B cell (primary cell): ENCODE results near the gene HES1. TPM values are rescaled to one million over a fixed set of nuclear protein-coding genes. Genes with fewer than 3 reads are reported as not detected.

Experiments
- ATAC-seq: fragments of 200-7000 bp; cut with Tn5 transposase; one replicate; pipeline ENCODE4 v1.10.0; 2021; ENCODE audit warnings: low read depth, mild to moderate bottlenecking, moderate number of reproducible peaks, moderate library complexity
- CTCF ChIA-PET: fragments of 350-600 bp; sonication (Branson Sonifier 250); formaldehyde crosslinking; loops from one replicate; lab custom pipeline; 2021; ENCODE audit warnings: antibody characterized with exemption, inconsistent platforms; lab: Charles Lee
- POLR2A ChIA-PET: fragments of 350-600 bp; sonication (Branson Sonifier 250); formaldehyde crosslinking; loops from one replicate; lab custom pipeline; 2021; ENCODE audit warnings: antibody characterized with exemption; lab: Charles Lee
- DNase-seq: peaks from one replicate; pipeline ENCODE4 v3.0.0; 2013
- H2AFZ ChIP-seq: 2 replicates; pipeline ENCODE4 v1.6.1; 2012; ENCODE audit warnings: mild to moderate bottlenecking, low read depth, low read length; ENCODE audit not compliant: insufficient read depth, poor library complexity, severe bottlenecking
- H3K27ac ChIP-seq, 2 donors: 1 replicate in 1 of 2; 2 replicates in 1 of 2; pipeline ENCODE4 v1.5.1; 2012 to 2013; ENCODE audit warnings: low read length in 2 of 2, mild to moderate bottlenecking in 2 of 2, moderate library complexity in 1 of 2
- H3K27me3 ChIP-seq, 4 experiments: fragments of 200-600 bp in 1 of 4; sonication (generic) in 1 of 4; replicated peaks in 1 of 4; 1 replicate in 2 of 4; 2 replicates in 2 of 4; pipeline versions ENCODE4 v1.6.1 to v1.7.0; 2013 to 2016; ENCODE audit warnings: low read length in 3 of 4, mild to moderate bottlenecking in 2 of 4, mixed read lengths in 1 of 4, moderate library complexity in 1 of 4; ENCODE audit not compliant: insufficient read depth in 4 of 4, control insufficient read depth in 3 of 4; ENCODE audit errors: control extremely low read depth in 1 of 4
- H3K36me3 ChIP-seq, 2 experiments: replicated peaks in 1 of 2; 1 replicate in 1 of 2; 2 replicates in 1 of 2; pipeline versions ENCODE4 v1.6.1 to v1.7.1; 2013; ENCODE audit warnings: low read length in 1 of 2; ENCODE audit not compliant: insufficient read depth in 2 of 2, control insufficient read depth in 1 of 2; ENCODE audit errors: control extremely low read depth in 1 of 2, extremely low read depth in 1 of 2
- H3K4me1 ChIP-seq, 2 donors: fragments of 200-600 bp in 1 of 2; sonication (generic) in 1 of 2; 1 replicate in 1 of 2; 2 replicates in 1 of 2; pipeline versions ENCODE4 v1.5.1 to v1.6.1; 2013 to 2017; ENCODE audit warnings: low read length in 2 of 2; ENCODE audit not compliant: control insufficient read depth in 2 of 2, insufficient read depth in 2 of 2
- H3K4me2 ChIP-seq: replicated peaks from 2 replicates; pipeline ENCODE3; 2012; ENCODE audit warnings: mild to moderate bottlenecking, low read depth, low read length; ENCODE audit not compliant: poor library complexity, severe bottlenecking
- H3K4me3 ChIP-seq, 5 experiments: fragments of 200-600 bp in 1 of 5; sonication (generic) in 1 of 5; 1 replicate in 3 of 5; 2 replicates in 2 of 5; pipeline versions ENCODE4 v1.5.1 to v1.7.0; 2011 to 2016; ENCODE audit warnings: low read length in 4 of 5, mild to moderate bottlenecking in 4 of 5, low read depth in 2 of 5, control low read depth in 1 of 5, moderate library complexity in 1 of 5; ENCODE audit not compliant: insufficient read depth in 1 of 5; ENCODE audit errors: control extremely low read depth in 1 of 5, extremely low read depth in 1 of 5
- H3K79me2 ChIP-seq: fragments of 200-600 bp; sonication (generic); one replicate; pipeline ENCODE4 v1.6.0; 2016; ENCODE audit warnings: low read length; ENCODE audit not compliant: control insufficient read depth, insufficient read depth
- H3K9ac ChIP-seq: fragments of 200-600 bp; sonication (generic); 2 replicates; pipeline ENCODE4 v1.6.1; 2017; ENCODE audit warnings: mild to moderate bottlenecking, low read length, moderate library complexity
- H3K9me3 ChIP-seq, 3 donors: one replicate each; pipeline versions ENCODE4 v1.6.1 to v1.7.1; 2013; ENCODE audit warnings: low read length in 2 of 3; ENCODE audit not compliant: control insufficient read depth in 2 of 3, insufficient read depth in 1 of 3; ENCODE audit errors: control extremely low read depth in 1 of 3
- H4K20me1 ChIP-seq: 2 replicates; pipeline ENCODE4 v1.6.0; 2012; ENCODE audit warnings: mild to moderate bottlenecking, low read length; ENCODE audit not compliant: insufficient read depth, control insufficient read depth, poor library complexity, severe bottlenecking
- H3K27ac Mint-ChIP-seq: one replicate; pipeline ENCODE4 v1.8.0; 2021; ENCODE audit warnings: mixed read lengths
- H3K27me3 Mint-ChIP-seq: one replicate; pipeline ENCODE4 v1.8.0; 2021; ENCODE audit warnings: mixed read lengths
- H3K4me1 Mint-ChIP-seq: one replicate; pipeline ENCODE4 v1.8.0; 2021; ENCODE audit warnings: mixed read lengths
- H3K4me3 Mint-ChIP-seq: one replicate; pipeline ENCODE4 v1.8.0; 2021; ENCODE audit warnings: mixed read lengths
- H3K9me3 Mint-ChIP-seq: one replicate; pipeline ENCODE4 v1.8.0; 2022; ENCODE audit warnings: mixed read lengths; ENCODE audit not compliant: insufficient read depth
- EZH2 ChIP-seq: IDR thresholded peaks from 2 replicates; pipeline ENCODE4 v1.6.1; 2012; ENCODE audit warnings: borderline replicate concordance, low read depth, mild to moderate bottlenecking, moderate library complexity, low read length; ENCODE audit not compliant: insufficient read depth, poor library complexity, severe bottlenecking
- WGBS: methylation state at CpG from one replicate; pipeline ENCODE4 v1.1.5; 2013; ENCODE audit warnings: missing lambda C conversion rate; ENCODE audit not compliant: insufficient coverage; 5-methylcytosine and 5-hydroxymethylcytosine counted together
- intact Hi-C: fragments of 100-400 bp; cut with micrococcal nuclease; formaldehyde crosslinking; loops from one replicate; pipeline ENCODE4 v1.10.0; 2022
- polyA plus RNA-seq: library from polyadenylated mRNA; depleted of rRNA; stranded (reverse); fragments of >200 nt; gene quantifications from 2 replicates; pipeline ENCODE4 v1.2.3, GENCODE V29; 2012
- total RNA-seq, 2 donors: library from RNA; stranded (reverse); fragments of 120-200 nt in 1 of 2; gene quantifications; 1 replicate in 1 of 2; 2 replicates in 1 of 2; pipeline versions ENCODE4 v1.2.3 to v1.2.4, GENCODE V29; 2013 to 2022
- TF ChIP-seq, protein P1 (sequence below): fragments of 200-600 bp; IDR thresholded peaks from one replicate; pipeline ENCODE4 v1.8.0; 2022; ENCODE audit warnings: antibody characterized with exemption, mild to moderate bottlenecking

The HES1 gene
- total and polyA plus RNA-seq, 2 donors (not counting 1 experiment from before 2014, with no cell fraction given), result 2.4 to 60.3 TPM

DNA sequence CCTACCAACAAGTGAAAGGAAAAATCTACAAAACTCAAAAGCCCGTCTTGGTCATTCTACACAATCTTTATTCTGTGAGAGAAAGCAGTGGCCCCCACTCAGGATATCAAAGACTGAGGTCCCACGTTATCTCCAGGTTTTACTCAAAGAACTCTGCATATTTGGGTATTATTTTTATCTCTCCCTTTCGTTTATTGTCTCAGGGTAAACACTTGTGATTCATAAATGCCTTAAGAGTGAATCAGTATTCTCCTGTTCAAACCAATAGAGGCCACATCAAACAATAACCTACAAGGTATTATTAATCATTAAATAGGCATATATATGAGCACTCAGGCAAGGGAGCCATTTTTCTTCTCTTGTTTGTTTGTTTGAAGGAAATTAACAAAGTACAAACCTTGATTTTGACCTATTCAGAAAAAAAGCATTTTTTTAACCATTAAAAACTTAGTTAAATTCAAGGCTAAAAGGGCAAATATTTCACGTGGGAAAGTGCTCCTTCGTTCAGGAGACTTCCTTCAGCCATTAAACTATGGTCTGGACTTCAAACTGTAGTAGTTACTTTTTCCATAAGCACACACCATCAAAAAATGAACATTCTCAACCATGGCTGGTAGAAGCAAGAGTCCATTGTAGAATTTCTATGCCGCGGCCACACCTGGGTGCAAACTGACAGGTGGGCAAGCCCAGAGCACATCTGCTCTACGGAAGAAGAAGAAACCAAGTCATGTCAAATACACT lies 13.9 kb upstream of the HES1 start:
- CTCF ChIA-PET, result no interaction called here
- Histone ChIP-seq H3K4me3 (no peak overlapping the region), H3K36me3 (no peaks in the 10 kb centered on the region), H4K20me1 (no peaks in the 10 kb centered on the region), H3K4me2 (peak overlapping the region; percentile 45), H3K9me3 (no peaks in the 10 kb centered on the region), H3K9ac (no peak overlapping the region), H3K4me1 (peaks cover 28 to 30% of the 10 kb centered on the region in 2 donors), H2AFZ (no peak overlapping the region), H3K79me2 (no peaks in the 10 kb centered on the region), H3K27ac (no peak overlapping the region), H3K27me3 (peaks cover 0 to 4% (median 0%) of the 10 kb centered on the region in 4 experiments)
- intact Hi-C loops, result loop anchor here (2.0 kb wide), 1 partner anchor 13 kb away; no protein-coding TSS in a partner anchor
- H3K27me3 Mint-ChIP-seq, result peaks cover 2% of the 10 kb centered on the region
- H3K4me3 Mint-ChIP-seq, result no peak overlapping the region
- 100% methylated on average over 1 of the region's 8 CpGs for WGBS
- no peak for DNase-seq
- H3K4me1 Mint-ChIP-seq, result peaks cover 36% of the 10 kb centered on the region
- no peaks in the 10 kb centered on the region for H3K9me3 Mint-ChIP-seq
- POLR2A ChIA-PET, result no interaction called here
- TF ChIP-seq EZH2, result no peak
- TF ChIP-seq, protein P1, sequence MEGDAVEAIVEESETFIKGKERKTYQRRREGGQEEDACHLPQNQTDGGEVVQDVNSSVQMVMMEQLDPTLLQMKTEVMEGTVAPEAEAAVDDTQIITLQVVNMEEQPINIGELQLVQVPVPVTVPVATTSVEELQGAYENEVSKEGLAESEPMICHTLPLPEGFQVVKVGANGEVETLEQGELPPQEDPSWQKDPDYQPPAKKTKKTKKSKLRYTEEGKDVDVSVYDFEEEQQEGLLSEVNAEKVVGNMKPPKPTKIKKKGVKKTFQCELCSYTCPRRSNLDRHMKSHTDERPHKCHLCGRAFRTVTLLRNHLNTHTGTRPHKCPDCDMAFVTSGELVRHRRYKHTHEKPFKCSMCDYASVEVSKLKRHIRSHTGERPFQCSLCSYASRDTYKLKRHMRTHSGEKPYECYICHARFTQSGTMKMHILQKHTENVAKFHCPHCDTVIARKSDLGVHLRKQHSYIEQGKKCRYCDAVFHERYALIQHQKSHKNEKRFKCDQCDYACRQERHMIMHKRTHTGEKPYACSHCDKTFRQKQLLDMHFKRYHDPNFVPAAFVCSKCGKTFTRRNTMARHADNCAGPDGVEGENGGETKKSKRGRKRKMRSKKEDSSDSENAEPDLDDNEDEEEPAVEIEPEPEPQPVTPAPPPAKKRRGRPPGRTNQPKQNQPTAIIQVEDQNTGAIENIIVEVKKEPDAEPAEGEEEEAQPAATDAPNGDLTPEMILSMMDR, result no peak
- H3K27ac Mint-ChIP-seq, result peak overlapping the region; percentile 20
- ATAC-seq, result no peak

DNA sequence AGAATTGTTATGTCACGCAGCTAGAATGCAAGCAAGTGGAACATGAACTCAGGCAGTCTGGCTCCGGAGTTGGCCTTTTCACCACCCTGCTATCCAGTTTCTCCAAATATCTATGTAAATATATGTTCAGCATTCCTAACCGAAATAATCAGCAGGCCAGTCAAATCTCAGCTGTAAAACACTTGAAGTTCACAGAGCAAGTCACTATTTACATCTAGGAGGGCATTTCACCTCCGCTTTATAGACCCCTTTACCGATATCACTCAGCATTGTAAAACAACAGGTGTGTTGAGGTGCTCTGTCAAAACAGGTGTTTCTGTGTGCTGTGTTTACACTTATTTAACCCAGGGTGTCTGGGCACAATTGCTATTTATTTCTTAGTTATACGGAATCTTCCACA lies 12.2 kb upstream of the HES1 start:
- Mint-ChIP-seq H3K4me3 (no peak overlapping the region), H3K27ac (no peak overlapping the region), H3K4me1 (peaks cover 39% of the 10 kb centered on the region), H3K9me3 (no peaks in the 10 kb centered on the region), H3K27me3 (peaks cover 3% of the 10 kb centered on the region)
- Histone ChIP-seq H3K4me3 (no peak overlapping the region), H4K20me1 (no peaks in the 10 kb centered on the region), H3K79me2 (no peaks in the 10 kb centered on the region), H3K9me3 (no peaks in the 10 kb centered on the region), H3K27ac (no peak overlapping the region), H3K27me3 (peaks cover 0 to 4% (median 0%) of the 10 kb centered on the region in 4 experiments), H3K4me2 (no peak overlapping the region), H3K9ac (no peak overlapping the region), H3K4me1 (peaks cover 26 to 28% of the 10 kb centered on the region in 2 donors), H3K36me3 (no peaks in the 10 kb centered on the region), H2AFZ (no peak overlapping the region)
- POLR2A ChIA-PET, result no interaction called here
- no CpG with 5 or more reads among the region's 6 CpGs for WGBS
- ATAC-seq, result no peak
- DNase-seq, result no peak
- TF ChIP-seq, protein P1, result no peak
- CTCF ChIA-PET, result interaction anchor here (0.9 kb wide), 1 partner anchor 20 kb away, joined by 3 read pairs; no protein-coding TSS in a partner anchor
- intact Hi-C loops, result loop anchor here (2.0 kb wide), 1 partner anchor 15 kb away; no protein-coding TSS in a partner anchor
